Caco-2 (cell line): ENCODE results near the gene HIPK2. TPM values are rescaled to one million over a fixed set of nuclear protein-coding genes. Genes with fewer than 3 reads are reported as not detected.

ENCODE experiments used
- BruUV-seq: library from RNA; stranded (reverse); fragments of 400-500 nt; replicated peaks from 2 replicates; lab custom pipeline; 2021; lab: Mats Ljungman, UMichigan
- CTCF ChIA-PET: fragments of 300-600 bp; sonication (Branson Sonifier 250); formaldehyde crosslinking; loops from one replicate; lab custom pipeline; 2022; ENCODE audit warnings: antibody characterized with exemption; lab: Charles Lee
- POLR2A ChIA-PET: fragments of 300-600 bp; sonication (Branson Sonifier 250); formaldehyde crosslinking; loops from one replicate; lab custom pipeline; 2022; ENCODE audit warnings: antibody characterized with exemption; lab: Charles Lee
- DNase-seq, 2 experiments: peaks; one replicate each; pipeline versions ENCODE4 v3.0.0 to v3.0.0-alpha.2; 2020 to 2022
- H3K27me3 ChIP-seq: replicated peaks from 2 replicates; pipeline ENCODE4 v1.6.0; 2011; ENCODE audit warnings: low read length; ENCODE audit not compliant: control insufficient read depth, insufficient read depth
- H3K36me3 ChIP-seq: 2 replicates; pipeline ENCODE4 v1.5.1; 2011; ENCODE audit warnings: low read length; ENCODE audit not compliant: control insufficient read depth, insufficient read depth
- H3K4me1 ChIP-seq: fragments of 250-450 bp; sonication (Bioruptor Pico); 2 replicates; pipeline ENCODE4 v1.5.1; 2020; ENCODE audit warnings: mild to moderate bottlenecking
- H3K4me3 ChIP-seq: 2 replicates; pipeline ENCODE4 v1.5.1; 2011; ENCODE audit warnings: low read depth, mild to moderate bottlenecking, control low read depth, low read length
- H3K9me3 ChIP-seq: fragments of 250-450 bp; sonication (Bioruptor Pico); 2 replicates; pipeline ENCODE4 v1.5.1; 2020; ENCODE audit warnings: mild to moderate bottlenecking, moderate library complexity
- H3K27ac Mint-ChIP-seq: one replicate; pipeline ENCODE4 v1.8.0; 2022; ENCODE audit warnings: mixed read lengths; ENCODE audit not compliant: unreplicated experiment
- H3K27me3 Mint-ChIP-seq: one replicate; pipeline ENCODE4 v1.8.0; 2022; ENCODE audit warnings: mixed read lengths; ENCODE audit not compliant: insufficient read depth, unreplicated experiment
- H3K36me3 Mint-ChIP-seq: one replicate; pipeline ENCODE4 v1.8.0; 2022; ENCODE audit warnings: mild to moderate bottlenecking, mixed read lengths; ENCODE audit not compliant: insufficient read depth, unreplicated experiment
- H3K4me1 Mint-ChIP-seq: one replicate; pipeline ENCODE4 v1.8.0; 2022; ENCODE audit warnings: low read depth, mixed read lengths; ENCODE audit not compliant: unreplicated experiment
- H3K4me3 Mint-ChIP-seq: one replicate; pipeline ENCODE4 v1.8.0; 2022; ENCODE audit warnings: mild to moderate bottlenecking, moderate library complexity, mixed read lengths; ENCODE audit not compliant: unreplicated experiment
- H3K9me3 Mint-ChIP-seq: one replicate; pipeline ENCODE4 v1.8.0; 2022; ENCODE audit warnings: mixed read lengths; ENCODE audit not compliant: unreplicated experiment
- CTCF ChIP-seq, 2 experiments: fragments of 200-600 bp in 1 of 2; IDR thresholded peaks; 1 replicate in 1 of 2; 2 replicates in 1 of 2; pipeline versions ENCODE4 v1.5.1 to v1.8.0; 2011 to 2022; ENCODE audit warnings: antibody characterized with exemption in 1 of 2, control low read depth in 1 of 2, inconsistent platforms in 1 of 2, low read depth in 1 of 2, low read length in 1 of 2, mild to moderate bottlenecking in 1 of 2, moderate library complexity in 1 of 2; ENCODE audit not compliant: insufficient read depth in 1 of 2, severe bottlenecking in 1 of 2, unreplicated experiment in 1 of 2
- intact Hi-C: fragments of 100-400 bp; cut with micrococcal nuclease; formaldehyde crosslinking; loops from one replicate; pipeline ENCODE4 v1.10.0; 2022; ENCODE audit not compliant: unreplicated experiment
- total RNA-seq: library from RNA; stranded (reverse); gene quantifications from 2 replicates; pipeline ENCODE4 v1.2.3, GENCODE V29; 2022

The HIPK2 gene
- total RNA-seq, 1 experiment from 2014 or later: 42.8 TPM

- Mint-ChIP-seq H3K4me1 (peaks cover 38% of the 10 kb centered on the region), H3K4me3 (no peak overlapping the region), H3K27me3 (no peaks in the 10 kb centered on the region), H3K27ac (peak overlapping the region; percentile 63), H3K36me3 (peaks cover 19% of the 10 kb centered on the region), H3K9me3 (no peaks in the 10 kb centered on the region)
- no TSS peak for BruUV-seq
- Histone ChIP-seq H3K9me3 (no peaks in the 10 kb centered on the region), H3K4me1 (peaks cover 34% of the 10 kb centered on the region), H3K27me3 (no peaks in the 10 kb centered on the region), H3K36me3 (no peaks in the 10 kb centered on the region), H3K4me3 (no peak overlapping the region)
- no peak for TF ChIP-seq CTCF (IDR thresholded peaks at IDR 0.05; ENCODE audit: insufficient read depth in 1 of 2, low read depth in 1 of 2, low read length in 1 of 2, severe bottlenecking in 1 of 2, unreplicated experiment in 1 of 2)
- CTCF ChIA-PET: no interaction called here
- POLR2A ChIA-PET: no interaction called here
- intact Hi-C loops: no loop called here
- DNase-seq: no peak
Observed at GRCh38 chr7:139675127-139676125, 102.4 kb downstream of the HIPK2 start.

GRCh38 chr7:139674752-139675126, 103.1 kb downstream of the HIPK2 start:
- no peaks in the 10 kb centered on the region for H3K27me3 Mint-ChIP-seq
- H3K27ac Mint-ChIP-seq: peak overlapping the region; percentile 63
- no peaks in the 10 kb centered on the region for H3K36me3 ChIP-seq
- H3K4me3 Mint-ChIP-seq: no peak overlapping the region
- ChIA-PET CTCF (interaction anchor here (2.1 kb wide), 1 partner anchor 29 kb away, joined by 4 read pairs; no protein-coding TSS in a partner anchor), POLR2A (no interaction called here)
- peaks cover 29% of the 10 kb centered on the region for H3K4me1 ChIP-seq
- no TSS peak for BruUV-seq
- no peaks in the 10 kb centered on the region for H3K27me3 ChIP-seq
- DNase-seq: no peak
- H3K9me3 Mint-ChIP-seq: no peaks in the 10 kb centered on the region
- peaks cover 19% of the 10 kb centered on the region for H3K36me3 Mint-ChIP-seq
- no peaks in the 10 kb centered on the region for H3K9me3 ChIP-seq
- no peak overlapping the region for H3K4me3 ChIP-seq
- peaks cover 33% of the 10 kb centered on the region for H3K4me1 Mint-ChIP-seq
- intact Hi-C loops: no loop called here
- TF ChIP-seq CTCF (IDR thresholded peaks at IDR 0.05; ENCODE audit: insufficient read depth in 1 of 2, low read depth in 1 of 2, low read length in 1 of 2, severe bottlenecking in 1 of 2, unreplicated experiment in 1 of 2): no peak

- H3K27ac Mint-ChIP-seq: peak overlapping the region; percentile 63
- peaks cover 19% of the 10 kb centered on the region for H3K36me3 Mint-ChIP-seq
- no peaks in the 10 kb centered on the region for H3K27me3 Mint-ChIP-seq
- H3K9me3 Mint-ChIP-seq: no peaks in the 10 kb centered on the region
- H3K4me3 Mint-ChIP-seq: no peak overlapping the region
- ChIA-PET CTCF (interaction anchor here (0.6 to 2.1 kb wide), 2 partner anchors 28 to 1137 kb away, joined by 4 read pairs; no protein-coding TSS in a partner anchor), POLR2A (no interaction called here)
- BruUV-seq: no TSS peak
- H3K4me1 Mint-ChIP-seq: peaks cover 32% of the 10 kb centered on the region
- Histone ChIP-seq H3K27me3 (no peaks in the 10 kb centered on the region), H3K9me3 (no peaks in the 10 kb centered on the region), H3K4me1 (peaks cover 27% of the 10 kb centered on the region), H3K36me3 (no peaks in the 10 kb centered on the region), H3K4me3 (no peak overlapping the region)
- DNase-seq: no peak
- TF ChIP-seq CTCF (IDR thresholded peaks at IDR 0.05; ENCODE audit: insufficient read depth in 1 of 2, low read depth in 1 of 2, low read length in 1 of 2, severe bottlenecking in 1 of 2, unreplicated experiment in 1 of 2): no peak
- intact Hi-C loops: no loop called here
Observed at GRCh38 chr7:139674341-139674740, 103.5 kb downstream of the HIPK2 start.
